Thymus (tissue), 11 donors: ENCODE data around the gene ANKRD13B. TPM values are rescaled to one million over a fixed set of nuclear protein-coding genes. Genes with fewer than 3 reads are reported as not detected.

Experiments
- DNase-seq, 9 donors: peaks; one replicate each; pipeline ENCODE4 v3.0.0-alpha.2; 2013; ENCODE audit warnings: low spot score in 9 of 9, low read depth in 6 of 9, missing footprints in 1 of 9
- H3K27ac ChIP-seq, 2 donors: one replicate each; pipeline ENCODE4 v1.5.1; 2013; ENCODE audit warnings: control low read depth in 1 of 2, low read depth in 1 of 2, low read length in 1 of 2, mild to moderate bottlenecking in 1 of 2, moderate library complexity in 1 of 2
- H3K27me3 ChIP-seq, 2 donors: one replicate each; pipeline ENCODE4 v1.5.1; 2013; ENCODE audit warnings: low read length in 1 of 2; ENCODE audit not compliant: control insufficient read depth in 2 of 2, insufficient read depth in 1 of 2
- H3K36me3 ChIP-seq, 2 donors: one replicate each; pipeline ENCODE4 v1.5.1; 2013; ENCODE audit warnings: low read length in 1 of 2, mild to moderate bottlenecking in 1 of 2, moderate library complexity in 1 of 2; ENCODE audit not compliant: control insufficient read depth in 2 of 2, insufficient read depth in 2 of 2
- H3K4me1 ChIP-seq, 2 donors: one replicate each; pipeline ENCODE4 v1.5.1; 2013; ENCODE audit warnings: low read length in 2 of 2; ENCODE audit not compliant: control insufficient read depth in 2 of 2, insufficient read depth in 2 of 2
- H3K4me3 ChIP-seq, 2 donors: one replicate each; pipeline ENCODE4 v1.5.1; 2013; ENCODE audit warnings: low read length in 2 of 2, control low read depth in 1 of 2, mild to moderate bottlenecking in 1 of 2
- H3K9me3 ChIP-seq, 2 donors: one replicate each; pipeline ENCODE4 v1.5.1; 2013; ENCODE audit warnings: low read length in 1 of 2, mild to moderate bottlenecking in 1 of 2; ENCODE audit not compliant: control insufficient read depth in 2 of 2, insufficient read depth in 1 of 2
- WGBS: extraction: QIAGEN DNeasy Blood & Tissue Kit; methylation state at CpG from one replicate; pipeline ENCODE4 v1.1.7; 2013; 5-methylcytosine and 5-hydroxymethylcytosine counted together
- polyA plus RNA-seq: library from polyadenylated mRNA; stranded (reverse); fragments of 200-250 nt; gene quantifications from one replicate; pipeline ENCODE4 v1.2.3, GENCODE V29; 2013
- total RNA-seq: library from RNA; stranded (reverse); fragments of 120-200 nt; gene quantifications from one replicate; pipeline ENCODE4 v1.2.4, GENCODE V29; 2013
- donor health status: healthy.

Gene ANKRD13B
- total and polyA plus RNA-seq, 2 donors = 1.3 to 2.2 TPM

DNA sequence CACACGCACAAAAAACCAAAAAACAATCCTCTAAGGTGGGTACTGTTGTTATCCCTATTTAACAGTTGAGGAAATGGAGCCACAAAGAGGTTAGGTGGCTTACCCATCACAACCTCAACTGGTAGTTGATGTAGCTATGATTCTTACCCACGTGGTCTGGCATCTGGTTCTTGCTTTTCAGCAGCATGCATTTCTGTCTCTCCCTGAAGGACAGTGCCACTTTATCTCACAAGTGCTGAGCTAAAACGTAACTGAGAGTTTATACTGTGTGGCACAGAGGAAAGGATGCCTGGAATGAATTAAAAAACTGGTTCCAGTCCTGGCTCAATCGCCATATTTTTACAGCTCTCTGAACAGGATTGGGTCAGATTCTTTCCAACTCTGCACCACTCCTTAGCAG lies 31.7 kb downstream of the ANKRD13B start:
- Histone ChIP-seq H3K27ac (no peak overlapping the region), H3K27me3 (peaks cover 0 to 27% of the 10 kb centered on the region in 2 donors), H3K9me3 (no peaks in the 10 kb centered on the region), H3K36me3 (peaks cover 15 to 21% of the 10 kb centered on the region in 2 donors), H3K4me3 (no peak overlapping the region), H3K4me1 (peaks cover 13 to 30% of the 10 kb centered on the region in 2 donors)
- no peak for DNase-seq
- 72% methylated on average over 4 of the region's 4 CpGs for WGBS

DNA sequence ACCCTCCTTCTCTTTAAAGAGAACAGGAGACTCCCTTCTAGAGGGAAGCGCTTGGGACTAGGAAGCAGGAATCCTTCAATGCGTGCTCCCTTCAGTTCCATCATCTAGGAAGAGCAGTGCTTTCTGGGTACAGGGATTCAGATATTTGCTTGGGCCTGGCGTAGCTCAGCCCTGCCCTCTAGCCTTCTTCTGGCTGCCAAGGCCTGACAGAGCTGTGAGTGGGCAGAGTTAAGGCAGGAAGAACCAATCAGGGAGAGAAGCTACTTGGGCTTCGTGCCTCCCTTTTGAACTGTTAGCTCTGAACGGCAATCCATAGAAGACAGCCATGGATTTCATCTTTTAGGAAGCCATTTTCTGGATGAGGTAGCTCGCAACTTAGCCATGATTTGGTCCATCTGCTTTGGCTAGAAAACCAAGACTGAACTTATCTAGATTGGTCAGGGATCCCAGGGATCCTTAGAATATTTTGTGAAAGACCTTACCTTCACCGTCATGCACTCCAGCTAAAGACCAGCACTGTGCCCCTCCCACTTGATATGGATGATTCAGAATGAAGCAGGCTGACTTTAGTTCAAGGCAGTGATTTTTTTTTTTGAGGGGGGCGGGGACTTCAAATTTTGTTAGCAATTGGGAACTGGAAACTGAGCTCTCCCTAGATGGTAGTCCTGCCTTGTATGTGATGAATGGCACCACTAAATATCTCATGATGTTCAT lies 32.3 kb downstream of the ANKRD13B start:
- H3K27ac ChIP-seq = no peak overlapping the region
- 96% methylated on average over 8 of the region's 8 CpGs for WGBS
- H3K4me3 ChIP-seq = no peak overlapping the region
- peaks cover 0 to 23% of the 10 kb centered on the region in 2 donors for H3K27me3 ChIP-seq
- DNase-seq = no peak
- no peaks in the 10 kb centered on the region for H3K9me3 ChIP-seq
- H3K36me3 ChIP-seq = peaks cover 15 to 28% of the 10 kb centered on the region in 2 donors
- H3K4me1 ChIP-seq = peaks cover 13 to 30% of the 10 kb centered on the region in 2 donors

DNA sequence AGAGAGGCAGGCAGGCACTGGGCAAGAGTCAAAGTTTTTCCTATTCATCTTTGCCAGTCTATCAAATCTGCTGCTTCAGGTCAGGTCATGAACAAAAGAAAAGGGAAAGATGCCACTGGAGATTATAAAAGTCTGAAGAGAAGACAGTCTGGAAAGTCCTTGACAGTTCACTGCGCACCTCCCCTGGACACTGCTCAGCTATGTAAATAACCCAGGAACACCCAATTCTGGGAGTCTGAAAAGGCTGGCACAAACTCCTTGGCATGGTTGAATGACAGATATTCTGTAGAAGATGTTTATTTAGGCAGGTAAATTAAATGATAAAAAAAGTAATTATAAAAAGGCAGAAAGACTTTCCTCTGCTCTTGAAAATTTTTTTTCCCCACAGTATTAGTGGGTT lies 35.0 kb downstream of the ANKRD13B start:
- no peak overlapping the region for H3K27ac ChIP-seq
- WGBS = 98% methylated on average over 1 of the region's 1 CpG
- H3K27me3 ChIP-seq = peaks cover 0 to 4% of the 10 kb centered on the region in 2 donors
- DNase-seq = no peak
- no peaks in the 10 kb centered on the region for H3K9me3 ChIP-seq
- H3K4me1 ChIP-seq = peaks cover 4 to 18% of the 10 kb centered on the region in 2 donors
- peaks cover 38 to 55% of the 10 kb centered on the region in 2 donors for H3K36me3 ChIP-seq
- H3K4me3 ChIP-seq = no peak overlapping the region

DNA sequence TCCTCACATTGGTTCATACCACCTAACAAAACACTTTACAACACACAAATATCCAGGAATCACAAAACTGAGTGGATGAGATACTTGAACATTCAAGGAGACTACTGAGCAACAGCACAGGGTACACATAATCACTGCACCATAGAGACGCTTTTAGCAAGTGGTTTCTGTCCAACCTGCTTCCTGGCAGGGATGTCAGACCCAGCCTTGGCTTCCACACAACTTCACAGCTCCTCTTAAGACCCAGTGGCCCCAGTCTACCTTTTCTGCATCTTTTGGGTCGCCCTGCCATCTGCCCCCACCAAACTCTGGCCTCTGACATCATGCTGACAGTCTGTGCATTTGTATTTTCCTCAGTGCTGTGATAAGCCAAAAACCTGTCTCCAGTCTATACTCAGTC lies 35.7 kb downstream of the ANKRD13B start:
- Histone ChIP-seq H3K27me3 (no peaks in the 10 kb centered on the region), H3K36me3 (peaks cover 38 to 61% of the 10 kb centered on the region in 2 donors), H3K4me3 (no peak overlapping the region), H3K9me3 (no peaks in the 10 kb centered on the region), H3K4me1 (peaks cover 0 to 11% of the 10 kb centered on the region in 2 donors), H3K27ac (no peak overlapping the region)
- 97% methylated on average over 2 of the region's 2 CpGs for WGBS
- no peak for DNase-seq

DNA sequence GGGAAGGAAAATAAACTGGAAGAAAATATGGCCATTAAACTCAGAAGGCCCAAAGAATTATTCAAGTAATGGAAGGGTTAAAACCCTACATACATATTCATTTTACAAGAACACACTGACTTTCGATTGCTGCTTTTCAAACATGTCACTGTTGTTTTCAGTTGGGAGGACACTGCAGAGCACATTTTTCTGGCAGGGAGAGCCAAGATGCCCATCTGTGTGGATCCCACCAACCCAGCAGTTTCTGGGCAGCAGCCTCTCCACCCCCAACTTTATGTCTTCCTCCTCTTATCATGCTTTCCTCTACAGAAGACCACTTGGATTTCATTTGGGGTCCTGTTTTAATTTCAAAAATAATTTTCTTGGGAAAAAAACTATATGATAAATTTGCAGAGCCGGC lies 36.9 kb downstream of the ANKRD13B start:
- no peak for DNase-seq
- H3K4me1 ChIP-seq = peaks cover 0 to 4% of the 10 kb centered on the region in 2 donors
- 93% methylated on average over 2 of the region's 2 CpGs for WGBS
- no peak overlapping the region for H3K4me3 ChIP-seq
- H3K9me3 ChIP-seq = no peaks in the 10 kb centered on the region
- no peak overlapping the region for H3K27ac ChIP-seq
- no peaks in the 10 kb centered on the region for H3K27me3 ChIP-seq
- H3K36me3 ChIP-seq = peaks cover 45 to 69% of the 10 kb centered on the region in 2 donors

DNA sequence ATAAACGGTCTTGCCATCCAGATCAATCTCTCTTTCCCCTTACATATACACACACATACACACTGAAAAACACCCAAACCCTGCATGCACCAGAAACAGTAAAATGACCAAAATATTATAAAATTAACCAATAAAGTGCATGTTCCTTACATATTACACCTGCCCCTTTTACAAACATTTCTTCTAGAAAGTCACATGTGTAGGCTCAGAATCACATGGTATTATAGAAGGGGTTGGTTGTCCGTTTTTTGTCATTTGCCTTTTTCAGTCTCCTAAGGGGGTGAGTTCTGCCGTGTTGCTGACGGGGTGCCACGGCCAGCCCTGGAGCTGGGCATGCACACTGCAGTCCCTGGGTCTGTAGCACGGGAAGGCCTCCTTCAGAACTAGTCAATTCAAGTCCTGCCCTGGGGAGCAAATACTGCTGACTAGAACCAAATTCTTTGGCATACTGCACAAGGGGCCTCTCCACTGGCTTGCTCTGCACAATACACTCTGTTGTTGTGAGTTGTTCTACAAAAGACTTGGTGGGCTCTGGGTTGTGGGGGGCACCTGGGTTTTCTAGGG lies 37.8 kb downstream of the ANKRD13B start:
- no peaks in the 10 kb centered on the region for H3K27me3 ChIP-seq
- no peak overlapping the region for H3K4me3 ChIP-seq
- no peaks in the 10 kb centered on the region for H3K9me3 ChIP-seq
- H3K27ac ChIP-seq = no peak overlapping the region
- DNase-seq = no peak
- H3K4me1 ChIP-seq = no peaks in the 10 kb centered on the region
- 97% methylated on average over 6 of the region's 6 CpGs for WGBS
- peaks cover 48 to 74% of the 10 kb centered on the region in 2 donors for H3K36me3 ChIP-seq

DNA sequence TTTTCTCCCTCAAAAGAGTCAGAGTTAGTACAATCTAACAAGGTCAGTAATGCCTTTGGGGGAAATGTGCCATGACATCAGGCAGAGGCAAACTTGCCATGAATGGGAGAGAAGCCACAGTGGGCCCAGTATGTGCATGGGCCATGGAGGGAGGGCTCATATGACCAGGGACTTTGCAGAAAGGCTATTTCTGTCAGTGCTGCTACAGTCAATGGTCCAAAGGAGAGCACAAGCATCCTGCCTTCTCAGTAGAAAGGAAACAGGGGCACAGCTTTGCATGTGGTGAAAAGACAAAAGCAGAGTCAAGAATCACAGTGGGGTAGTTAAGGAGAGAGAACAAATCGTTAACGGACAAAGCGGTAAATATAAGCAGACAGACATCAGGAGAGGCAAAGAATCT lies 41.0 kb downstream of the ANKRD13B start:
- H3K27ac ChIP-seq = no peak overlapping the region
- no peaks in the 10 kb centered on the region for H3K27me3 ChIP-seq
- peaks cover 0 to under 1% of the 10 kb centered on the region in 2 donors for H3K4me1 ChIP-seq
- H3K9me3 ChIP-seq = no peaks in the 10 kb centered on the region
- WGBS = over 99% methylated on average over 3 of the region's 3 CpGs
- peaks cover 50 to 80% of the 10 kb centered on the region in 2 donors for H3K36me3 ChIP-seq
- no peak for DNase-seq
- H3K4me3 ChIP-seq = no peak overlapping the region

DNA sequence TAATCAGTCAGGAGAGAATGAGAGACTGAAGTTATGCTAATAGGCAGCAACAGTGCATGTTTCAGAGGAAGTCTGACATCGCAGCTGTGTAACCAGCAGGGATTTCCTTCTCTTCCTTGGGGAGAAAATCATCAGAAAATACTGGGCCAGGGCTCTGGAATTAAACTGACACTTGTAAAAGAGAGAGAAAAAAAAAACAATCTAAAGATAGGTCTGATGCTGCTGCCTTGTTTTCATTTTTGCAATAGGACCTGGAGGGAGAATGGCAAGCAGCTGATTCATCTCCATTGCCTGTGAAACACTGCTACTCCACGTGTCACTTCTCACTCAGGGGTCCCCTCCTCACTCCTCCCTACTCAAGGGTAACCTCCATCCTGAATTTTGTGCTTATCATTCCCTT lies 47.5 kb downstream of the ANKRD13B start:
- no peaks in the 10 kb centered on the region for H3K9me3 ChIP-seq
- peaks cover 26 to 55% of the 10 kb centered on the region in 2 donors for H3K36me3 ChIP-seq
- peak in 1 of 9 donors; percentile 38 for DNase-seq
- no peak overlapping the region for H3K4me3 ChIP-seq
- no peaks in the 10 kb centered on the region for H3K27me3 ChIP-seq
- H3K4me1 ChIP-seq = peaks cover 8 to 39% of the 10 kb centered on the region in 2 donors
- WGBS = 43% methylated on average over 2 of the region's 2 CpGs
- H3K27ac ChIP-seq = peak overlapping the region; percentile 58 to 72

DNA sequence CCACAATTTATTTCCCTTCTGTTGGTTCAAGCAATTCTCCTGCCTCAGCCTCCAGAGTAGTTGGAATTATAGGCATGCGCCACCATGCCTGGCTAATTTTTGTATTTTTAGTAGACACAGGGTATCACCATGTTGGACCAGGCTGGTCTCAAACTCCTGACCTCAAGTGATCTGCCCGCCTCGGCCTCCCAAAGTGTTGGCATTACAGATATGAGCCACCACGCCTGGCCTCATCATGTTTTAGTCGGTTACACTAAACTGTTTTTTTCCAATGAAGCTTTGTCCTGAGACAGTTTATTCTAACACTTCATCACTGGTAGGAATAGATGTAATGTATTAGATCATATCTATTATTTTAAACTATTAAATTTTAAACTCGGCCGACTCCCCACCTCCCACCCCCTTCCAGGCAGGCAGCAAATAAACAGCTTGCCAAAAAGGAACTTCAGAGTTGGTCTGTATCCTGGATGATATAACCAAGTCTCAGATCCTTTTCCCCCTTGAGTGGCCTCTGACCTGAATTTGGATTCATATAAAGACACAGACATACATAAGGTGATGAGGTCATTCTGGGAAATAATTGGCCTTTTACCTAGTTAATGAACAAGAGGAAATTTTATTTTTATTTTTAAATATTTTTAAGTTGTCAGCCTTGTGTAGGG lies 48.2 kb downstream of the ANKRD13B start:
- Histone ChIP-seq H3K4me3 (no peak overlapping the region), H3K36me3 (peaks cover 21 to 55% of the 10 kb centered on the region in 2 donors), H3K27me3 (no peaks in the 10 kb centered on the region), H3K9me3 (no peaks in the 10 kb centered on the region), H3K27ac (peak overlapping the region; percentile 3 to 41), H3K4me1 (peaks cover 8 to 39% of the 10 kb centered on the region in 2 donors)
- DNase-seq = no peak
- 86% methylated on average over 7 of the region's 7 CpGs for WGBS
